Esophagus muscularis mucosa (tissue), 4 donors: ENCODE data around the gene GLT6D1. TPM values are rescaled to one million over a fixed set of nuclear protein-coding genes. Genes with fewer than 3 reads are reported as not detected.

Experiments used
- DNase-seq: peaks from one replicate; pipeline ENCODE4 v3.0.0-alpha.2; 2017; ENCODE audit errors: extremely low spot score
- H3K27ac ChIP-seq, 4 donors: fragments of 200-600 bp; sonication (generic); replicated peaks in 1 of 4; 1 replicate in 3 of 4; 2 replicates in 1 of 4; pipeline ENCODE4 v1.5.1; 2016 to 2019; ENCODE audit warnings: mild to moderate bottlenecking in 1 of 4
- H3K27me3 ChIP-seq, 4 donors: fragments of 200-600 bp; sonication (generic); one replicate each; pipeline versions ENCODE4 v1.5.1 to v1.6.0; 2016 to 2019
- H3K36me3 ChIP-seq, 4 donors: fragments of 200-600 bp; sonication (generic); one replicate each; pipeline ENCODE4 v1.5.1; 2016 to 2019
- H3K4me1 ChIP-seq, 4 donors: fragments of 200-600 bp; sonication (generic); one replicate each; pipeline ENCODE4 v1.5.1; 2016 to 2019
- H3K4me3 ChIP-seq, 4 donors: fragments of 200-600 bp; sonication (generic); 1 replicate in 2 of 4; 2 replicates in 2 of 4; pipeline ENCODE4 v1.5.1; 2016 to 2019; ENCODE audit warnings: mild to moderate bottlenecking in 4 of 4, moderate library complexity in 1 of 4
- H3K9me3 ChIP-seq, 4 donors: fragments of 200-600 bp; sonication (generic); 1 replicate in 3 of 4; 2 replicates in 1 of 4; pipeline ENCODE4 v1.5.1; 2016 to 2019
- CTCF ChIP-seq, 3 experiments: fragments of 200-600 bp in 2 of 3; fragments of 450-650 bp in 1 of 3; sonication (generic) in 2 of 3; IDR thresholded peaks; one replicate each; pipeline ENCODE4 v1.5.1; 2017 to 2019; ENCODE audit warnings: antibody characterized with exemption in 3 of 3, mild to moderate bottlenecking in 2 of 3, moderate library complexity in 1 of 3
- EP300 ChIP-seq: sonication (generic); formaldehyde crosslinking; IDR thresholded peaks from one replicate; pipeline ENCODE4 v1.6.1; 2017; ENCODE audit warnings: antibody characterized with exemption
- POLR2A ChIP-seq: fragments of 450-650 bp; IDR thresholded peaks from one replicate; pipeline ENCODE4 v1.6.1; 2017; ENCODE audit warnings: antibody characterized with exemption, moderate library complexity, mild to moderate bottlenecking, low read depth
- POLR2AphosphoS5 ChIP-seq, 2 donors: sonication (generic); formaldehyde crosslinking; IDR thresholded peaks; one replicate each; pipeline ENCODE4 v1.6.1; 2017; ENCODE audit warnings: antibody characterized with exemption in 2 of 2
- WGBS: methylation state at CpG from one replicate; pipeline ENCODE4 v1.1.5; 2018; 5-methylcytosine and 5-hydroxymethylcytosine counted together
- intact Hi-C: fragments of 100-400 bp; cut with DNase I; formaldehyde crosslinking; loops from one replicate; pipeline ENCODE4 v1.15.1; 2023
- total RNA-seq, 4 donors: library from RNA; depleted of rRNA; stranded (reverse); fragments of >200 nt; gene quantifications; one replicate each; pipeline versions ENCODE4 v1.1.0 to v1.2.1, GENCODE V29; 2016

GLT6D1 gene
- not detected for total RNA-seq

GRCh38 chr9:135639196-135639595 lies at the start of gene GLT6D1:
Gene GLT6D1 (minus strand): TSS chr9:135639540. CDS start chr9:135639187, 353 bp downstream.
- TF ChIP-seq CTCF (IDR thresholded peaks at IDR 0.05) = no peak
- no peak for TF ChIP-seq POLR2AphosphoS5 (IDR thresholded peaks at IDR 0.05)
- TF ChIP-seq POLR2A = no peak
- no peak for TF ChIP-seq EP300
- no peak within 1 kb of the TSS for H3K4me3 ChIP-seq
- intact Hi-C loops = no loop called here
- H3K36me3 ChIP-seq = no peaks in the 10 kb centered on the region
- peaks cover 0 to 58% (median 0%) of the 10 kb centered on the region in 4 donors for H3K27me3 ChIP-seq
- H3K9me3 ChIP-seq = peaks cover 0 to 6% (median 3%) of the 10 kb centered on the region in 4 donors
- no peak within 1 kb of the TSS for H3K27ac ChIP-seq
- no peaks in the 10 kb centered on the region for H3K4me1 ChIP-seq
- WGBS = 78% methylated on average over 9 of the region's 9 CpGs
- peak; percentile 8 for DNase-seq

- TF ChIP-seq POLR2A (no peak), CTCF (IDR thresholded peaks at IDR 0.05) (no peak), EP300 (no peak)
- peaks cover 0 to 80% (median 0%) of the 10 kb centered on the region in 4 donors for H3K27me3 ChIP-seq
- 85% methylated on average over 10 of the region's 10 CpGs for WGBS
- no peak for DNase-seq
- no peaks in the 10 kb centered on the region for H3K9me3 ChIP-seq
- H3K36me3 ChIP-seq = no peaks in the 10 kb centered on the region
- no peak overlapping the region for H3K4me3 ChIP-seq
- no peaks in the 10 kb centered on the region for H3K4me1 ChIP-seq
- intact Hi-C loops = no loop called here
- no peak overlapping the region for H3K27ac ChIP-seq
These were observed 49.7 kb upstream of the GLT6D1 start for GRCh38 chr9:135689011-135689410.

GRCh38 chr9:135687216-135687615 lies 47.9 kb upstream of the GLT6D1 start:
- Histone ChIP-seq H3K27ac (no peak overlapping the region), H3K4me3 (no peak overlapping the region), H3K36me3 (no peaks in the 10 kb centered on the region), H3K27me3 (peaks cover 0 to 80% (median 0%) of the 10 kb centered on the region in 4 donors), H3K4me1 (no peaks in the 10 kb centered on the region), H3K9me3 (no peaks in the 10 kb centered on the region)
- no peak for DNase-seq
- intact Hi-C loops = no loop called here
- TF ChIP-seq EP300 (no peak), CTCF (IDR thresholded peaks at IDR 0.05) (no peak), POLR2A (no peak), POLR2AphosphoS5 (IDR thresholded peaks at IDR 0.05) (no peak)
- WGBS = 80% methylated on average over 14 of the region's 15 CpGs

- no peaks in the 10 kb centered on the region for H3K36me3 ChIP-seq
- no peak overlapping the region for H3K27ac ChIP-seq
- peaks cover 0 to 86% (median 0%) of the 10 kb centered on the region in 4 donors for H3K27me3 ChIP-seq
- TF ChIP-seq CTCF (IDR thresholded peaks at IDR 0.05) (no peak), EP300 (no peak), POLR2AphosphoS5 (IDR thresholded peaks at IDR 0.05) (no peak), POLR2A (no peak)
- H3K4me3 ChIP-seq = no peak overlapping the region
- WGBS = 70% methylated on average over 10 of the region's 17 CpGs
- H3K4me1 ChIP-seq = no peaks in the 10 kb centered on the region
- H3K9me3 ChIP-seq = no peaks in the 10 kb centered on the region
- intact Hi-C loops = no loop called here
- DNase-seq = no peak
These were observed 45.4 kb upstream of the GLT6D1 start for GRCh38 chr9:135684691-135685090.

GRCh38 chr9:135683401-135684034 lies 44.2 kb upstream of the GLT6D1 start:
- no peaks in the 10 kb centered on the region for H3K4me1 ChIP-seq
- H3K27me3 ChIP-seq = peaks cover 0 to 84% (median 0%) of the 10 kb centered on the region in 4 donors
- intact Hi-C loops = no loop called here
- no peaks in the 10 kb centered on the region for H3K9me3 ChIP-seq
- no peaks in the 10 kb centered on the region for H3K36me3 ChIP-seq
- no peak overlapping the region for H3K4me3 ChIP-seq
- no peak overlapping the region for H3K27ac ChIP-seq
- TF ChIP-seq POLR2AphosphoS5 (IDR thresholded peaks at IDR 0.05) (no peak), CTCF (IDR thresholded peaks at IDR 0.05) (no peak), EP300 (no peak), POLR2A (no peak)
- DNase-seq = no peak
- no CpG with 5 or more reads among the region's 15 CpGs for WGBS
